Measurements from ENCODE around the gene RASA3.
"Not testable (repeated sequence)": the region's sequence is repeated elsewhere in the genome, so short reads cannot be mapped to it uniquely, and the experiment has no call there.

The RASA3 gene

GRCh38 chr13:114078461-114079451, 53.7 kb downstream of the RASA3 start:
- TF ChIP-seq CTCF (IDR thresholded peaks at IDR 0.05; ENCODE audit: low read depth, low read length), result no peak
- H3K4me3 ChIP-seq (ENCODE audit: low read depth, low read length), result no peak overlapping the region

DNA sequence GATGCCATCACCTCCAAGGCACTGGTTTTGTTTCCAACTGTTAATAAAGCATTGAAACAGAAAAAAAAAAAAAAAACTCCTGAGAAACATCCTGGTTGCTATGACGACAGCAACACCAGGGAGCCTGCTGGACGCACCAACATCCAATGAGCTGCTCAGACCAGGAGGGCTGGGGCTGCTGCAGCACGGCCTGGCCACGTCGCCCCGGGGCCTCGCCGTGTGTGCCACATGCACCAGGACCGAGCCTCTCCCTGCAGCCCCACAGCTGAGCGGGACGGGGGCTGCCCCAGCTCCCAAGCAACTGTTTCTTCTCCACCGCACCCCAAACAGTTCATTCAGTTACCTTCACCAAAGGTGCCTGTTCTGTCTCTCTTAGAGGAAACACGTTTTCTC, 54.5 kb downstream of the RASA3 start:
- no peak for TF ChIP-seq CTCF (IDR thresholded peaks at IDR 0.05; ENCODE audit: low read depth, low read length)
- no peak overlapping the region for H3K4me3 ChIP-seq (ENCODE audit: low read depth, low read length)

DNA sequence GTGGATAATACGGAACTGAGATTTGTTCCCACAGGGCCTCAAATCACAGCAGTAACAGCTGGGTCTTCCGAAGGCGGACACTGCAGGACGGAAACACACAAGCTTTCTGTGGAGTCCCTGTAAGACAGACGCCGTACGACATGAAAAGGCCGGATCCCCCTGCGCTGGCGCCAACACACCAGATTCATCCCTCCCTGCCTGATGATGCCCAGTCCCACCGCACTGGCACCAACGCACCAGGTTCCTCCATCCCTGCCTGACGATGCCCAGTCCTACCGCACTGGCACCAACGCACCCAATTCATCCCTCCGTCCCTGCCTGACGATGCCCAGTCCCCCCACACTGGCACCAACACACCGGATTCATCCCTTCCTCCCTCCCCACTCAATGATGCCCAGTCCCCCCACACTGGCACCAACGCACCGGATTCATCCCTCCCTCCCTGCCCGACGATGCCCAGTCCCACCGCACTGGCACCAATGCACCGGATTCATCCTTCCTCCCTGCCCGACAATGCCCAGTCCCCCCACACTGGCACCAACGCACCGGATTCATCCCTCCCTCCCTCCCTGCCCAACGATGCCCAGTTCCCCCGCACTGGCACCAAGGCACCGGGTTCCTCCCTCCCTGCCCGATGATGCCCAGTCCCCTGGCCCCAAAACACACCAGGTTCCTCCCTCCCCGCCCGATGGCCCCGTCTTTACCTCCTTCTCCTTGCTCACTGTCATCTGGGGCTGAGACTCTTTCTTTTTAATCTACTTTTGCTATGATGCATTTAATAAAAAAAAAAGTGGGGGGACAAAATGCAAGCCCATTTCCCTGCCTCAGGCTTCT, 55.1 kb downstream of the RASA3 start:
- no peak for TF ChIP-seq CTCF (IDR thresholded peaks at IDR 0.05; ENCODE audit: low read depth, low read length)
- no peak overlapping the region for H3K4me3 ChIP-seq (ENCODE audit: low read depth, low read length)

DNA sequence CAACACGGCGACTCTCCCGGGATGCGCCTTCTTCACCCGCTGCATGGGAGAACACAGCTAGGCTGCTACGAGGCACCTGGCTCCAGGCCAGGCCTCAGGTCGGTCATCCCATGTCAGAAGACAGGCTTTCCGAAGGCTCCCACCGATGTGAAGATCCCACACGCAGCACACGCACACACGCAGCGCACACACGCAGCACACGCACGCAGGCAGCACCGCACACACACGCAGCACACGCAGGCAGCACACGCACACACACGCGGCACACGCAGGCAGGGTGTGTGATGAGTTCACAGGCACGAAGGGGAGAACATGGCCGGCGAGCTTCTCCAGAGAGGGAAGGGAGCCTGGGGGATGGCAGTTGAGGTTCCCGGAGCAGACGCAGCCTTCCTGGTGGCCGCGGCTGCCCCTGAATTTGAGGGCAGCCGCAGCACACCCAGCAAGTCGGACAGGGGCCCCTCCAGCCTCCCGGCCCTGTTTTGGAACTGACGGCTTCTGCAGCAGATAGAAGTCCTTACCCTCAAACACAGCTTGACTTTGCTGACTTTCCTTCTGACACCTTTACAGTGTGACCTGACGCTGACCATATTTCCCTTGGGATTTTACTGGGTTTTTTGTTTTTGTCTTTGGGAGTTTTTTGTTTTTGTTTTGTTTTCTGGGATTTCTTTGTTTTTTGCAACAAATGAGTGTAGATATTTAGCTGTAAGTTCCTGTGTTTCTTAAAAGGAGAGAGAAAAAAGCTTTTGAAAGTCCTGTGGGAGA, 55.9 kb downstream of the RASA3 start:
- TF ChIP-seq CTCF (IDR thresholded peaks at IDR 0.05; ENCODE audit: low read depth, low read length), result no peak
- H3K4me3 ChIP-seq (ENCODE audit: low read depth, low read length), result no peak overlapping the region

- H3K4me3 ChIP-seq (ENCODE audit: low read depth, low read length), result not testable (repeated sequence)
Measured at GRCh38 chr13:114075811-114076210, 56.6 kb downstream of the RASA3 start.

GRCh38 chr13:114074671-114075315, 57.6 kb downstream of the RASA3 start:
- TF ChIP-seq CTCF (IDR thresholded peaks at IDR 0.05; ENCODE audit: low read depth, low read length), result no peak
- H3K4me3 ChIP-seq (ENCODE audit: low read depth, low read length), result no peak overlapping the region
